HEK293 (cell line): ENCODE data around the gene SLC39A7.

ENCODE experiments used
- BCL6B ChIP-seq: fragments of 450-650 bp; formaldehyde crosslinking; IDR thresholded peaks from 2 replicates; pipeline ENCODE4 v1.5.1; 2017; ENCODE audit warnings: missing biosample characterization, missing genetic modification characterization
- CTCF ChIP-seq: fragments of 450-650 bp; formaldehyde crosslinking; IDR thresholded peaks from 2 replicates; pipeline ENCODE4 v1.5.1; 2016; ENCODE audit warnings: missing biosample characterization, missing genetic modification characterization
- GLIS2 ChIP-seq: fragments of 450-650 bp; formaldehyde crosslinking; IDR thresholded peaks from 2 replicates; pipeline ENCODE4 v1.5.1; 2016; ENCODE audit warnings: missing biosample characterization, missing genetic modification characterization
- INSM2 ChIP-seq: fragments of 450-650 bp; formaldehyde crosslinking; IDR thresholded peaks from 2 replicates; pipeline ENCODE4 v1.5.1; 2016; ENCODE audit warnings: missing biosample characterization, missing genetic modification characterization
- KLF7 ChIP-seq: fragments of 450-650 bp; formaldehyde crosslinking; IDR thresholded peaks from 2 replicates; pipeline ENCODE4 v1.5.1; 2016; ENCODE audit warnings: missing biosample characterization, missing genetic modification characterization, borderline replicate concordance
- KLF8 ChIP-seq: fragments of 450-650 bp; formaldehyde crosslinking; IDR thresholded peaks from 2 replicates; pipeline ENCODE4 v1.5.1; 2016; ENCODE audit warnings: missing biosample characterization, missing genetic modification characterization
- PRDM2 ChIP-seq: fragments of 450-650 bp; formaldehyde crosslinking; IDR thresholded peaks from 2 replicates; pipeline ENCODE4 v1.5.1; 2016; ENCODE audit warnings: missing biosample characterization, missing genetic modification characterization, borderline replicate concordance
- REPIN1 ChIP-seq: fragments of 450-650 bp; formaldehyde crosslinking; IDR thresholded peaks from 2 replicates; pipeline ENCODE4 v1.5.1; 2017; ENCODE audit warnings: missing biosample characterization, missing genetic modification characterization, low read depth
- SCRT2 ChIP-seq: fragments of 450-650 bp; formaldehyde crosslinking; IDR thresholded peaks from 2 replicates; pipeline ENCODE4 v1.5.1; 2016; ENCODE audit warnings: missing biosample characterization, missing genetic modification characterization
- ZBTB21 ChIP-seq: fragments of 450-650 bp; formaldehyde crosslinking; IDR thresholded peaks from 2 replicates; pipeline ENCODE4 v1.5.1; 2017; ENCODE audit warnings: missing biosample characterization, missing genetic modification characterization
- ZNF184 ChIP-seq: fragments of 450-650 bp; IDR thresholded peaks from 2 replicates; pipeline ENCODE4 v1.5.1; 2018; ENCODE audit warnings: missing biosample characterization, mild to moderate bottlenecking, missing genetic modification characterization
- ZNF211 ChIP-seq: fragments of 450-650 bp; formaldehyde crosslinking; IDR thresholded peaks from 2 replicates; pipeline ENCODE4 v1.5.1; 2016; ENCODE audit warnings: low read depth, missing biosample characterization, missing genetic modification characterization
- ZNF214 ChIP-seq: fragments of 450-650 bp; formaldehyde crosslinking; IDR thresholded peaks from 2 replicates; pipeline ENCODE4 v1.5.1; 2017; ENCODE audit warnings: missing biosample characterization, mild to moderate bottlenecking, missing genetic modification characterization, borderline replicate concordance
- ZNF23 ChIP-seq: fragments of 450-650 bp; formaldehyde crosslinking; IDR thresholded peaks from 2 replicates; pipeline ENCODE4 v1.5.1; 2016; ENCODE audit warnings: missing biosample characterization, missing genetic modification characterization, borderline replicate concordance
- ZNF248 ChIP-seq: fragments of 450-650 bp; formaldehyde crosslinking; IDR thresholded peaks from 2 replicates; pipeline ENCODE4 v1.5.1; 2017; ENCODE audit warnings: missing biosample characterization, missing genetic modification characterization
- ZNF350 ChIP-seq: fragments of 450-650 bp; formaldehyde crosslinking; IDR thresholded peaks from 2 replicates; pipeline ENCODE4 v1.5.0; 2017; ENCODE audit warnings: missing biosample characterization, mild to moderate bottlenecking, missing genetic modification characterization
- ZNF521 ChIP-seq: fragments of 450-650 bp; formaldehyde crosslinking; IDR thresholded peaks from 2 replicates; pipeline ENCODE4 v1.5.1; 2017; ENCODE audit warnings: missing biosample characterization, mild to moderate bottlenecking, missing genetic modification characterization
- ZNF558 ChIP-seq: fragments of 450-650 bp; formaldehyde crosslinking; IDR thresholded peaks from 2 replicates; pipeline ENCODE4 v1.5.1; 2016; ENCODE audit warnings: missing biosample characterization, missing genetic modification characterization
- ZNF585B ChIP-seq: fragments of 450-650 bp; formaldehyde crosslinking; IDR thresholded peaks from 2 replicates; pipeline ENCODE4 v1.5.1; 2016; ENCODE audit warnings: missing biosample characterization, missing genetic modification characterization
- ZNF596 ChIP-seq: fragments of 450-650 bp; IDR thresholded peaks from 2 replicates; pipeline ENCODE4 v1.5.0; 2018; ENCODE audit warnings: missing biosample characterization, mild to moderate bottlenecking, missing genetic modification characterization, moderate library complexity
- ZNF610 ChIP-seq: fragments of 450-650 bp; formaldehyde crosslinking; IDR thresholded peaks from 2 replicates; pipeline ENCODE4 v1.5.1; 2016; ENCODE audit warnings: missing biosample characterization, missing genetic modification characterization, borderline replicate concordance
- ZNF639 ChIP-seq: fragments of 450-650 bp; formaldehyde crosslinking; IDR thresholded peaks from 2 replicates; pipeline ENCODE4 v1.5.1; 2016; ENCODE audit warnings: missing biosample characterization, missing genetic modification characterization
- ZNF658 ChIP-seq: fragments of 450-650 bp; formaldehyde crosslinking; IDR thresholded peaks from 2 replicates; pipeline ENCODE4; 2016; ENCODE audit warnings: missing biosample characterization, missing genetic modification characterization
- ZNF701 ChIP-seq: fragments of 450-650 bp; formaldehyde crosslinking; IDR thresholded peaks from 2 replicates; pipeline ENCODE4 v1.5.1; 2016; ENCODE audit warnings: missing biosample characterization, missing genetic modification characterization
- ZSCAN18 ChIP-seq: fragments of 450-650 bp; formaldehyde crosslinking; IDR thresholded peaks from 2 replicates; pipeline ENCODE4 v1.5.1; 2016; ENCODE audit warnings: missing biosample characterization, missing genetic modification characterization

The SLC39A7 gene

GRCh38 chr6:33200219-33201146 lies at the start of gene SLC39A7, which contains the start of gene RXRB (continued):
- TF ChIP-seq INSM2 (tag by site-specific recombination), result peak; percentile 73
- TF ChIP-seq ZSCAN18 (tag by site-specific recombination), result 0 out of 2 replicates have a peak, but pooled peaks have one; percentile 18
- TF ChIP-seq ZNF350 (tag by site-specific recombination), result no peak
- no peak for TF ChIP-seq ZNF23
- TF ChIP-seq ZNF585B (tag by site-specific recombination), result no peak
- peak; percentile 47; the same call in 1 of the 2 replicates for TF ChIP-seq ZNF558
- no peak for TF ChIP-seq CTCF (tag by site-specific recombination)
- no peak for TF ChIP-seq ZNF596 (tag by site-specific recombination)
- TF ChIP-seq REPIN1 (tag by site-specific recombination), result 0 out of 2 replicates have a peak, but pooled peaks have one; percentile 74
- TF ChIP-seq ZNF639 (tag by site-specific recombination), result peak; percentile 82
- peak; percentile 68 for TF ChIP-seq GLIS2 (tag by site-specific recombination)
- TF ChIP-seq ZNF214 (tag by site-specific recombination), result no peak
- no peak; the same call in 1 of the 2 replicates for TF ChIP-seq SCRT2 (tag by site-specific recombination)
- no peak for TF ChIP-seq ZNF211
- peak; percentile 35; the same call in 1 of the 2 replicates for TF ChIP-seq ZNF184 (tag by site-specific recombination)
- TF ChIP-seq ZNF610, result 0 out of 2 replicates have a peak, but pooled peaks have one; percentile 74
- peak; percentile 56; the same call in 1 of the 2 replicates for TF ChIP-seq KLF7
- no peak for TF ChIP-seq ZNF701 (tag by site-specific recombination)
- TF ChIP-seq ZNF521 (tag by site-specific recombination), result no peak
- peak; percentile 30; the same call in 1 of the 2 replicates for TF ChIP-seq KLF8 (tag by site-specific recombination)
- TF ChIP-seq ZNF658 (tag by site-specific recombination), result no peak
- peak; percentile 40; the same call in 1 of the 2 replicates for TF ChIP-seq ZBTB21 (tag by site-specific recombination)
- no peak for TF ChIP-seq ZNF248 (tag by site-specific recombination)
- TF ChIP-seq PRDM2 (tag by site-specific recombination), result no peak
- TF ChIP-seq BCL6B (tag by site-specific recombination), result no peak
